ENCODE results near the gene ADGRE1. TPM values are rescaled to one million over a fixed set of nuclear protein-coding genes. Genes with fewer than 3 reads are reported as not detected.

The ADGRE1 gene
- total and polyA plus RNA-seq, 2 of the 4 experiments (the other 2 are of a cell fraction) = not detected

DNA sequence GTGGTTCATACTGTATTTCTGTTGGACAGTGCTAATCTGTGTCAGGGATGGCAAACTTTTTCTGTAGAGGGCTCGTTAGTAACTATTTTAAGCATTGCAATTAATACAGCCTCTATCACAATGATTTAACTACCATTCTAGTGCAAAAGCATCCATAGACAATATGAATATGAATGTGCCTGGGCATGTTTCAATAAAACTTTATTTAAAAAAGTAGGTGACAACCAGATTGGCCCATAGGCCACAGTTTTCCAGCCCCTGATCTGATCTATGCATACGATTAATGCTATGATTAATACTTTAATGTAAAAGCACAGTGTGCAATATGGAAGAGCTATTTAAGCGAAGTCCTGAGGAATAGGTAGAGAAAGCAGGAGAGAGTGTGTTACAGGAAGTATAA is 29.6 kb downstream of the ADGRE1 start:
- H3K4me2 ChIP-seq (ENCODE audit: low read depth, low read length) = no peak overlapping the region
- no peak overlapping the region for H2BK20ac ChIP-seq (ENCODE audit: low read depth, low read length)
- in situ Hi-C loops (cut with MboI; ENCODE audit: low sequenced_read_pairs) = no loop called here
- no peak overlapping the region for H2BK15ac ChIP-seq (ENCODE audit: low read depth, low read length)
- H3K4me1 ChIP-seq (ENCODE audit: control insufficient read depth, insufficient read depth, low read length) = no peaks in the 10 kb centered on the region
- H4K91ac ChIP-seq (ENCODE audit: insufficient read depth, low read depth, low read length) = no peak overlapping the region
- H4K5ac ChIP-seq (ENCODE audit: low read depth, low read length) = no peak overlapping the region
- no peak overlapping the region for H3K14ac ChIP-seq (replicated peaks; ENCODE audit: low read depth, low read length)
- no peak overlapping the region for H3K18ac ChIP-seq (ENCODE audit: low read depth, low read length)
- H2AK5ac ChIP-seq (ENCODE audit: low read depth, low read length) = no peak overlapping the region
- H2AK9ac ChIP-seq (replicated peaks; ENCODE audit: low read depth, low read length, poor library complexity) = no peak overlapping the region
- peaks cover 18% of the 10 kb centered on the region for H3K9me3 ChIP-seq (ENCODE audit: control insufficient read depth, insufficient read depth, low read length)
- no peak overlapping the region for H3K23ac ChIP-seq (ENCODE audit: low read depth, low read length)
- H2BK5ac ChIP-seq (ENCODE audit: low read depth, low read length, poor library complexity, severe bottlenecking) = no peak overlapping the region
- ChIA-PET POLR2A (ENCODE audit: unreplicated experiment) (no interaction called here), CTCF (no interaction called here)
- TF ChIP-seq, protein P1, sequence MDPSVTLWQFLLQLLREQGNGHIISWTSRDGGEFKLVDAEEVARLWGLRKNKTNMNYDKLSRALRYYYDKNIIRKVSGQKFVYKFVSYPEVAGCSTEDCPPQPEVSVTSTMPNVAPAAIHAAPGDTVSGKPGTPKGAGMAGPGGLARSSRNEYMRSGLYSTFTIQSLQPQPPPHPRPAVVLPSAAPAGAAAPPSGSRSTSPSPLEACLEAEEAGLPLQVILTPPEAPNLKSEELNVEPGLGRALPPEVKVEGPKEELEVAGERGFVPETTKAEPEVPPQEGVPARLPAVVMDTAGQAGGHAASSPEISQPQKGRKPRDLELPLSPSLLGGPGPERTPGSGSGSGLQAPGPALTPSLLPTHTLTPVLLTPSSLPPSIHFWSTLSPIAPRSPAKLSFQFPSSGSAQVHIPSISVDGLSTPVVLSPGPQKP (IDR thresholded peaks at IDR 0.05; ENCODE audit: borderline replicate concordance, low read depth, low read length) = no peak
- no peak for TF ChIP-seq MXI1 (IDR thresholded peaks at IDR 0.05; ENCODE audit: borderline replicate concordance, low read depth, low read length)
- TF ChIP-seq RAD21 (IDR thresholded peaks at IDR 0.05; ENCODE audit: low read length) = no peak
- no peak for TF ChIP-seq MAFK (IDR thresholded peaks at IDR 0.05; ENCODE audit: low read depth, low read length)
- TF ChIP-seq MAZ (IDR thresholded peaks at IDR 0.05; ENCODE audit: borderline replicate concordance, low read depth, low read length) = no peak
- no peak for TF ChIP-seq POLR2A (IDR thresholded peaks at IDR 0.05; ENCODE audit: low read depth, low read length)
- TF ChIP-seq, protein P2, sequence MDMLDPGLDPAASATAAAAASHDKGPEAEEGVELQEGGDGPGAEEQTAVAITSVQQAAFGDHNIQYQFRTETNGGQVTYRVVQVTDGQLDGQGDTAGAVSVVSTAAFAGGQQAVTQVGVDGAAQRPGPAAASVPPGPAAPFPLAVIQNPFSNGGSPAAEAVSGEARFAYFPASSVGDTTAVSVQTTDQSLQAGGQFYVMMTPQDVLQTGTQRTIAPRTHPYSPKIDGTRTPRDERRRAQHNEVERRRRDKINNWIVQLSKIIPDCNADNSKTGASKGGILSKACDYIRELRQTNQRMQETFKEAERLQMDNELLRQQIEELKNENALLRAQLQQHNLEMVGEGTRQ (IDR thresholded peaks at IDR 0.05; ENCODE audit: low read depth, low read length) = no peak
- TF ChIP-seq, protein P3, sequence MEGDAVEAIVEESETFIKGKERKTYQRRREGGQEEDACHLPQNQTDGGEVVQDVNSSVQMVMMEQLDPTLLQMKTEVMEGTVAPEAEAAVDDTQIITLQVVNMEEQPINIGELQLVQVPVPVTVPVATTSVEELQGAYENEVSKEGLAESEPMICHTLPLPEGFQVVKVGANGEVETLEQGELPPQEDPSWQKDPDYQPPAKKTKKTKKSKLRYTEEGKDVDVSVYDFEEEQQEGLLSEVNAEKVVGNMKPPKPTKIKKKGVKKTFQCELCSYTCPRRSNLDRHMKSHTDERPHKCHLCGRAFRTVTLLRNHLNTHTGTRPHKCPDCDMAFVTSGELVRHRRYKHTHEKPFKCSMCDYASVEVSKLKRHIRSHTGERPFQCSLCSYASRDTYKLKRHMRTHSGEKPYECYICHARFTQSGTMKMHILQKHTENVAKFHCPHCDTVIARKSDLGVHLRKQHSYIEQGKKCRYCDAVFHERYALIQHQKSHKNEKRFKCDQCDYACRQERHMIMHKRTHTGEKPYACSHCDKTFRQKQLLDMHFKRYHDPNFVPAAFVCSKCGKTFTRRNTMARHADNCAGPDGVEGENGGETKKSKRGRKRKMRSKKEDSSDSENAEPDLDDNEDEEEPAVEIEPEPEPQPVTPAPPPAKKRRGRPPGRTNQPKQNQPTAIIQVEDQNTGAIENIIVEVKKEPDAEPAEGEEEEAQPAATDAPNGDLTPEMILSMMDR (conservative IDR thresholded peaks at IDR 0.05; ENCODE audit: low read depth, low read length) = no peak
- no peak for TF ChIP-seq RFX5 (IDR thresholded peaks at IDR 0.05; ENCODE audit: low read depth, low read length)
- no peak overlapping the region for H2AFZ ChIP-seq (replicated peaks; ENCODE audit: low read length, poor library complexity)
- no peak overlapping the region for H3K56ac ChIP-seq (ENCODE audit: extremely low read depth, insufficient read depth, low read length)
- no peak overlapping the region for H2BK120ac ChIP-seq (ENCODE audit: low read depth, low read length)
- H3K4me3 ChIP-seq (ENCODE audit: insufficient read depth, low read depth, low read length) = no peak overlapping the region
- no peak overlapping the region for H4K8ac ChIP-seq (ENCODE audit: low read depth in 2 of 2, low read length in 2 of 2)
- no peak for DNase-seq
- no TSS peak for BruUV-seq (replicated peaks)
- H3K79me1 ChIP-seq (ENCODE audit: low read depth in 1 of 2, low read length in 2 of 2) = no peaks in the 10 kb centered on the region
- H3K9me1 ChIP-seq (ENCODE audit: insufficient read depth, low read length) = no peaks in the 10 kb centered on the region
- no peak overlapping the region for H3K27ac ChIP-seq (ENCODE audit: insufficient read depth, low read length)
- no peak overlapping the region for H3K4ac ChIP-seq (ENCODE audit: low read depth, low read length)
- no peaks in the 10 kb centered on the region for H3K27me3 ChIP-seq (ENCODE audit: control insufficient read depth, insufficient read depth, low read length)
- H4K20me1 ChIP-seq (ENCODE audit: insufficient read depth, low read length) = no peaks in the 10 kb centered on the region
- H3K36me3 ChIP-seq (ENCODE audit: control insufficient read depth, insufficient read depth, low read length) = no peaks in the 10 kb centered on the region
- H3K9ac ChIP-seq (ENCODE audit: low read depth, low read length) = no peak overlapping the region
- 67% methylated on average over 1 of the region's 3 CpGs; no CpG with 5 or more reads in 1 of the 2 experiments for WGBS, 2 experiments (ENCODE audit: extremely low coverage in 2 of 2, insufficient read length in 1 of 2)
- dilution Hi-C loops (cut with HindIII; ENCODE audit: low sequenced_read_pairs, unreplicated experiment) = no loop called here
- intact Hi-C loops (cut with micrococcal nuclease) = no loop called here
- no peak for ATAC-seq (ENCODE audit: low read depth)
